MCF 10A (cell line): ENCODE results near the gene LRPPRC. TPM values are rescaled to one million over a fixed set of nuclear protein-coding genes. Genes with fewer than 3 reads are reported as not detected.

ENCODE experiments used
- BruUV-seq: library from RNA; stranded (reverse); fragments of 400-500 nt; replicated peaks from 2 replicates; lab custom pipeline; 2021; lab: Mats Ljungman, UMichigan
- CTCF ChIA-PET: fragments of 300-600 bp; sonication (Branson Sonifier 250); formaldehyde crosslinking; extraction: SDS; loops from one replicate; lab custom pipeline; 2021; ENCODE audit warnings: antibody characterized with exemption, inconsistent platforms; lab: Yijun Ruan, JAX
- POLR2A ChIA-PET: fragments of 300-600, 350-650 bp; sonication (Branson Sonifier 250); formaldehyde crosslinking; extraction: SDS; loops from one replicate; lab custom pipeline; 2020; ENCODE audit warnings: antibody characterized with exemption, inconsistent platforms; lab: Yijun Ruan, JAX
- DNase-seq: peaks from one replicate; pipeline ENCODE4 v3.0.0-alpha.2; 2018; ENCODE audit not compliant: unreplicated experiment
- H3K27ac Mint-ChIP-seq: one replicate; pipeline ENCODE4 v1.8.0; 2022; ENCODE audit warnings: mild to moderate bottlenecking, low read depth, mixed read lengths; ENCODE audit not compliant: unreplicated experiment
- H3K27me3 Mint-ChIP-seq: one replicate; pipeline ENCODE4 v1.8.0; 2022; ENCODE audit warnings: mixed read lengths; ENCODE audit not compliant: insufficient read depth, unreplicated experiment
- H3K36me3 Mint-ChIP-seq: one replicate; pipeline ENCODE4 v1.8.0; 2022; ENCODE audit warnings: mild to moderate bottlenecking, moderate library complexity, mixed read lengths; ENCODE audit not compliant: insufficient read depth, unreplicated experiment
- H3K4me1 Mint-ChIP-seq: one replicate; pipeline ENCODE4 v1.8.0; 2022; ENCODE audit warnings: mixed read lengths; ENCODE audit not compliant: insufficient read depth, unreplicated experiment
- H3K4me3 Mint-ChIP-seq: one replicate; pipeline ENCODE4 v1.8.0; 2022; ENCODE audit warnings: mild to moderate bottlenecking, moderate library complexity, mixed read lengths; ENCODE audit not compliant: unreplicated experiment
- H3K9me3 Mint-ChIP-seq: one replicate; pipeline ENCODE4 v1.8.0; 2022; ENCODE audit warnings: mixed read lengths; ENCODE audit not compliant: unreplicated experiment
- intact Hi-C: fragments of 100-400 bp; cut with micrococcal nuclease; formaldehyde crosslinking; loops from 2 replicates; pipeline ENCODE4 v1.14.1; 2022
- total RNA-seq: library from RNA; stranded (reverse); gene quantifications from 2 replicates; pipeline ENCODE4 v1.2.3, GENCODE V29; 2022
- TF ChIP-seq, protein P1 (sequence below): fragments of 200-600 bp; IDR thresholded peaks from one replicate; pipeline ENCODE4 v1.8.0; 2022; ENCODE audit warnings: antibody characterized with exemption, mild to moderate bottlenecking; ENCODE audit not compliant: unreplicated experiment

Gene LRPPRC
- total RNA-seq, 1 experiment from 2014 or later, result 160 TPM

DNA sequence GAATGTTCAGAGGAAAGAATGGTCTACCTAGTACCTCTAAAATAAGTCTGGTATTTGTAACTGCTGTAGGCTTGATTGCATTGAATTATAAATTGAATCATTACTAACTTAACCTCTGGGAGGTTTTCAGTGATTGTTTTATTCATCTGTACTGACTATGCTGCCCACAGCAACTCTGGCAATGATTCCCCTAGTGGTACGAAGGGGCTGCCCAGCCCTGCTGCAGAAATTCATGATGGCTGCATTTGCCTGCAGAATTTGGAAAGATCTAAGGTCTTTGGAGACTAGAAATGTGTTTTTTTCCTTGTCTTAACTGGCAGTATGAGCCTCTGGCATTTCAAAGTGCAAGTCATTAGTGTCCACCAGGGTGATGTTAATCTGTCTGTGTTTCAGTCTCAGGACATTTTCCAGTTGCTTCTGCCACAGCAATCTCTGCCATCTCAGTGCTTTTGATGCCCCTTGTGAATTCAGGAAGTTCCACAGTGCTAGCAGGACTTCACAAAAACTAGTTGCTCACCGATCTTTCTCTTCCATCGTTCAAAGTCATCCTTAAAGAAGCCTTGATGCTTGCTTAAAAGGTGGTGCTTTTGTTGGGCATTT lies 13.4 kb upstream of the LRPPRC start:
- no peaks in the 10 kb centered on the region for H3K36me3 Mint-ChIP-seq
- CTCF ChIA-PET, result interaction anchor here (0.6 kb wide), 1 partner anchor 260 kb away, joined by 3 read pairs; no protein-coding TSS in a partner anchor

DNA sequence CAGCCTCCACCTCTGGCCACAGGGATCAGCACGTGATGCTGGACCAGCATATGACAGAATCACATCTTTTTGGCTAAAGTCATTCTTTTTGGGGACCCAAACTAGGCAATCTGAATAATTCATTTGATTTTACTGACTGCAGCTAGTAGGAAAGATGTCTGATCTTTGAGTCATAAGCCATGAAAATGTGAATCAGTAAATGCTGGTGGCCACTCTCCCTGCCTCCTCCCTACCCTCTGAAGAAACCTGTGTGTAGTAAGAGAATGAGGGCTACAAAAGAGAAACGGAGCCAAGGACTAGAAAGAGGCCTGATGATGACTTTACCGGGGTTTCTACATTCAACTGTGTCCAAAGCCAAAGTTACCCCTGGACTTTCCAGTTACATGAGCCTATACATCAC lies 10.1 kb upstream of the LRPPRC start:
- ChIA-PET POLR2A (no interaction called here), CTCF (interaction anchor here (0.6 kb wide), 1 partner anchor 74 kb away, joined by 3 read pairs; no protein-coding TSS in a partner anchor)
- Mint-ChIP-seq H3K4me3 (no peak overlapping the region), H3K27ac (no peak overlapping the region), H3K4me1 (no peaks in the 10 kb centered on the region), H3K27me3 (peaks cover 42% of the 10 kb centered on the region), H3K36me3 (no peaks in the 10 kb centered on the region), H3K9me3 (no peaks in the 10 kb centered on the region)
- no TSS peak for BruUV-seq
- TF ChIP-seq, protein P1, sequence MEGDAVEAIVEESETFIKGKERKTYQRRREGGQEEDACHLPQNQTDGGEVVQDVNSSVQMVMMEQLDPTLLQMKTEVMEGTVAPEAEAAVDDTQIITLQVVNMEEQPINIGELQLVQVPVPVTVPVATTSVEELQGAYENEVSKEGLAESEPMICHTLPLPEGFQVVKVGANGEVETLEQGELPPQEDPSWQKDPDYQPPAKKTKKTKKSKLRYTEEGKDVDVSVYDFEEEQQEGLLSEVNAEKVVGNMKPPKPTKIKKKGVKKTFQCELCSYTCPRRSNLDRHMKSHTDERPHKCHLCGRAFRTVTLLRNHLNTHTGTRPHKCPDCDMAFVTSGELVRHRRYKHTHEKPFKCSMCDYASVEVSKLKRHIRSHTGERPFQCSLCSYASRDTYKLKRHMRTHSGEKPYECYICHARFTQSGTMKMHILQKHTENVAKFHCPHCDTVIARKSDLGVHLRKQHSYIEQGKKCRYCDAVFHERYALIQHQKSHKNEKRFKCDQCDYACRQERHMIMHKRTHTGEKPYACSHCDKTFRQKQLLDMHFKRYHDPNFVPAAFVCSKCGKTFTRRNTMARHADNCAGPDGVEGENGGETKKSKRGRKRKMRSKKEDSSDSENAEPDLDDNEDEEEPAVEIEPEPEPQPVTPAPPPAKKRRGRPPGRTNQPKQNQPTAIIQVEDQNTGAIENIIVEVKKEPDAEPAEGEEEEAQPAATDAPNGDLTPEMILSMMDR, result no peak
- intact Hi-C loops, result no loop called here
- DNase-seq, result no peak

More for the DNA sequence above, 13.4 kb upstream of the LRPPRC start:
- POLR2A ChIA-PET, result interaction anchor here (1.2 kb wide), 1 partner anchor 9 kb away, joined by 4 read pairs; no protein-coding TSS in a partner anchor
- Mint-ChIP-seq H3K27ac (no peak overlapping the region), H3K4me3 (no peak overlapping the region), H3K27me3 (peaks cover 55% of the 10 kb centered on the region), H3K4me1 (no peaks in the 10 kb centered on the region), H3K9me3 (no peaks in the 10 kb centered on the region)
- no peak for DNase-seq
- intact Hi-C loops, result no loop called here
- TF ChIP-seq, protein P1, result no peak
- BruUV-seq, result no TSS peak

DNA sequence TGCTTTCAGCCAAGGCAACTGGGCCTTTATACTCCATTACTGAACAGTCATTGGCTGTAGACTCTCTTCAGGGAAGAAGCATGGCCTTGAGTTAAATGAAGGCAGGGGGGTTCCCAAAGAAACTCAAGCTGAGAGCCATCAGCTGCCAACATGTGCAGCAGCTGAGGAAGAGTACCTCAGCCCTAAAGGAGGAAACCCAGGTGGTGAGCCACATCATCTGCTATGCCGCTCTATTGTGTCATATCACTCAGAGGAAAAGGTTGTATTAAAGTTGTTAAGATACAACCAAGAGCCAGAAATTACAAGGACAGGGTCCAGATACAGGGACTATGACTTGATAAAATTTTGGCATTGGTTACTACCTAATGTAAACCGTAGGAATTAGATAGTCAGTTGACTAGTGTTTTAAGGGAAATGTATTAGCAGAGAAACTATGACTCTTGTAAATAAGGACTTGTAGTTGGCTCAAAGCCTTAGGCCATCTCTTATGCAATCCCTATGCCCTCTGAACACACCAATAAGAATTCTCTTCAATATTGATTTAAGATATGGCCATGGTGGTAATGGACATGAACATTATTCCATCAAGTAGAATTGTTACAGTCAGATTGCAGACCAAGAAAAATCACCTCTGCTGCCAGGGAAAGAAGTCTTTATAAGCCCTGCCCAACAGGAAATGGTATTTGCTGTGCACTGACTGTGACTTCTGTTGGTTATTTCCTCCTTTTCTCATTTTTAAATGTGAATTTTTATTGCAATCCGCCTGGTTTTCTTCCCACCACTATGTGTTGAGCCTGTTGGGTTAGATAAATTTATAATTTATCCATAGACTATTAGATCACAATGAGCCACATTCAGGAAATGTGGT lies 9.2 kb upstream of the LRPPRC start:
- no peaks in the 10 kb centered on the region for H3K4me1 Mint-ChIP-seq
- intact Hi-C loops, result no loop called here
- CTCF ChIA-PET, result interaction anchor here (0.6 kb wide), 1 partner anchor 73 kb away, joined by 3 read pairs; no protein-coding TSS in a partner anchor
- POLR2A ChIA-PET, result no interaction called here
- no peak for DNase-seq
- H3K27ac Mint-ChIP-seq, result no peak overlapping the region
- H3K4me3 Mint-ChIP-seq, result no peak overlapping the region
- no peaks in the 10 kb centered on the region for H3K9me3 Mint-ChIP-seq
- no TSS peak for BruUV-seq
- TF ChIP-seq, protein P1, result no peak
- no peaks in the 10 kb centered on the region for H3K36me3 Mint-ChIP-seq
- peaks cover 34% of the 10 kb centered on the region for H3K27me3 Mint-ChIP-seq

DNA sequence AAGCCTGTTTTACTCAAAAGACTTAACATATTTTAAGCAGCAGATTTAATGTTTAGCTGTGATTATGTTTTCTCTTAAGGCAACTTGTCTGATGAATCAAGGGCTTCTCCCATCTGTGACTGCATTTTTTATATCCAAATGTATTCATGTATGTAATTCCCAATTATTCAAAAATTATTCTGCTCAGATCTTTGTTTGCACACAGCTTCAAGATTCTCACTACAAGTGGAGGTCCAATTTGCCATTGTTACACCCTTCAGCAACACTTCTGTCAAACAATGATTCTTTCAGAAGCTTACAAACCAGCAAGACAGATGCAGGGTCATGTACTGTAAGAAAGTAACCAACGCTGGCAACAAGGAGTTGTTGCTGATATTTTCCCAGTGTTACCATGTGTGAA lies 5.9 kb upstream of the LRPPRC start:
- ChIA-PET POLR2A (no interaction called here), CTCF (no interaction called here)
- H3K27ac Mint-ChIP-seq, result no peak overlapping the region
- BruUV-seq, result no TSS peak
- H3K27me3 Mint-ChIP-seq, result peaks cover 14% of the 10 kb centered on the region
- no peak overlapping the region for H3K4me3 Mint-ChIP-seq
- no peak for DNase-seq
- H3K9me3 Mint-ChIP-seq, result no peaks in the 10 kb centered on the region
- H3K4me1 Mint-ChIP-seq, result no peaks in the 10 kb centered on the region
- intact Hi-C loops, result no loop called here
- no peaks in the 10 kb centered on the region for H3K36me3 Mint-ChIP-seq
- TF ChIP-seq, protein P1, result no peak
